Measurements from ENCODE around the gene TEX28.
"Not testable (repeated sequence)": the region's sequence is repeated elsewhere in the genome, so short reads cannot be mapped to it uniquely, and the experiment has no call there.

Gene TEX28

DNA sequence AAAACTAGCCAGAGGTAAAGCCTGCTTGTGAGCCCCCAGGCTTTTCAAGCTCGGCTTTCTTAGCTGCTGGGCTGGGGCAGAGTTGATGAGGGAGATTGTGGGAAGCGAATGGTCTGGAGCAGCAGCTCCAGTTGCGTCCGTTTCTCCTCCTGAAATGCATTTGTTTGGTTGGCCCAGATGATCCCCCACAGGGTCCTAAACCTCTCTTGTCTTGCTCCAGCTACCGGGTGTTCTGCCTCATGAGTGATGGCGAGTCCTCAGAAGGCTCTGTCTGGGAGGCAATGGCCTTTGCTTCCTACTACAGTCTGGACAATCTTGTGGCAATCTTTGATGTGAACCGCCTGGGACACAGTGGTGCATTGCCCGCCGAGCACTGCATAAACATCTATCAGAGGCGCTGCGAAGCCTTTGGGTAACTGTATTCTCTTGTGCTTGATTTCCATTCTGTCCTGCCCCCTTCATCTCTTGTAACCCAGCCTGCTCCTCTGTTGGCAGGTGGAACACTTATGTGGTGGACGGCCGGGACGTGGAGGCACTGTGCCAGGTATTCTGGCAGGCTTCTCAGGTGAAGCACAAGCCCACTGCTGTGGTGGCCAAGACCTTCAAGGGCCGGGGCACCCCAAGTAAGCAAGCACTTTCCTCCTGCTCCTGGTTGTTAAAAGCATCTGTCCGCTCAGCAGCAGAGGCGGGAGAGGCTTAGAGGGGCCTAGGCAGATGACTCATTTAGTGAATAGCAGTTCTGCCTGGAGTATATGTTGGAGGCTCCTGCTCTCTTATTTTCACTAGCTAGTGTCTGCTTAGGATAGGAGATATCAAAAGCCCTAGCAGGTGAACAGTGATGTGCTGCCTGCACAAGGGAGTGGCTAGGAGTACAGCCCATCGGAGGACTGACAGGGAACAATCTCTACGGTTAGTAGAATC is 16.0 kb upstream of the TEX28 start:
- no peak for DNase-seq

DNA sequence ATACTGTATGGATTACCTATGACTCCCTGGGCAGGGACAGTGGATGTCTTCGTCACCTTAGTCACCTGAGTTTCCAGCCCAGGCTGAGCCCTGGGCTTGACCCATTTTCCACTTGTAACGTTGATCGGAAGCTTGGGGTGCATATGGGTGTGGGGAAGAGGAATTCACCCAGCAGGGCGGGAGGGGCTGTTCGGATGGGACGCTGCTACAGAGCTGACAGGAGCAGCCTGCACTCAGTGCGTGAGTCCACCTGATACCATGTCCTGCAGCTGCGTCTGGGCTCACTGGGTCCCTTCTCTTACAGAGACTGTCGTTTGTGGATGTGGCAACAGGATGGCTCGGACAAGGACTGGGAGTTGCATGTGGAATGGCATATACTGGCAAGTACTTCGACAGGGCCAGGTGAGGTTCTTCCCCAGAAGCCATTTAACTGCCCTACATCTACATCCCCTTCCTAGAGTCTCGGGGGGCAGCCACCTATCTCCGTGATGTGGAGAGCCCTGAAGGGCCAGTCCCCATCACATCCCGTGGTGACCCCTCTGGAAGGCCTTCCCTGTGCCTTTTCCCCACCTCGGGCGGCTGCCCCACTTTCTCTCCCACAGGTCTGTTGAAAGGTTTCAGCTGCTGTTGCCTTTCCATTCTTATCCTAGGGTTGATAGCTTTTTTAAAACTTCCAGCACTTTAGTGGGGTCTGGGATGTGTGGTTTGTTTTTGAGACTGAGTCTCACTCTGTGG is 14.3 kb upstream of the TEX28 start:
- no peak for DNase-seq

DNA sequence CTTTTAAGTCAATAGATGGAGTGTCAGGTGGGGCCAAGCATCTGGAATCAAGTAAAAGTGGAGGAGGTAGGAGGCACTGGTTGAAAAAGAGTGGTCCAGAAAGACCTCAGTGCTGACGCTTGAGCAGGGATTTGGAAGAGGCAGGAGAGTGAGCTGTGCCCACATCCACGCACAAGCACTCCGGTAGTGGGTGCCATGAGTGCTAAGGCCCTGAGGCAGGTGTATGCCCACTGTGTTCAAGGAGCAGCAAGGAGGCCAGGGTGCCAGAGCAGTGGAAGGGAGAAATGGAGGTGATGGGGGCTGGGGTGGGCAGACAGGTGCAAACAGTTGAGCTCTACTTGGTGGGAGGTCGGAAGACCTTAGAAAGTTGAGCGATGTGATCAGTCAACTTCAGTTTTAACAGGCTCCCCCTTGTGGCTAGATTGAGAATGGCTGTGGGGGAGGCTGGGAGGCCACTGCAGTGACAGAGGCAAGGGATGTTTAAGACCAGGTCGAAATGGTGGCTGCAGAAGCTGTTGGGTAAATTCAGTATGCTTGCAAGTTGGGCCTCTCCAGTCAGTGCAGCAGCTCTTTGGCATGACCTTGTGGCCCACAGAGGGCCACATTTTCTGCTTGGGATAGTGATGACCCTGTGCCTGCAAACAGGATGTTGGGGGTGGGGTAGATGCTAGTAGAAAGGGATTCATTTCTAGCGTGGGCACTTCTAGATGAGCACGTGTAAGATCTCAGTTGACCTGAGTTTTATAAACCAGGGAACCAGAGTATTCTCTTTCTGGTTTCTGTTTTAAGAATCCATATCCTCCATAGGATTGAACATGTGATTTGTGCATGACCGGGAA is 13.4 kb upstream of the TEX28 start:
- peak; percentile 43 for DNase-seq

DNA sequence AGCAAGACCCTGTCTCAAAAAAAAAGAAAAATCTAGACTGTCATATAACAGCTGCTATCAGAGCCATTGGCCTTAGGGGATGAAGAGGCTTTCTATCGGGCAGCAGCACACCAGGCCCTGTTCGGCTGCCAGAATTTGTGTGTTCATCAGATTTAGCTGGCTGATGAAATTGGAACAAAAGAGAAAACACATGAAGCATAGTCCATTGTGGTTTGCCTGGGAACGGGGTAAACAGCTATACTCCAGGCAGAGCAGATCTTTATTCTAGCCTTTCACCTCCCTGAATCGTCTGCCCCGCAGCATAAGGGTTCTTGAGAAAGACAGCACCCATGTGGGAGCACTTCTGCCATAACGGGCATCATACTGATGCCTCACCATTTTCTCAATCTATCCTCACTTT is 12.3 kb upstream of the TEX28 start:
- no peak for DNase-seq

DNA sequence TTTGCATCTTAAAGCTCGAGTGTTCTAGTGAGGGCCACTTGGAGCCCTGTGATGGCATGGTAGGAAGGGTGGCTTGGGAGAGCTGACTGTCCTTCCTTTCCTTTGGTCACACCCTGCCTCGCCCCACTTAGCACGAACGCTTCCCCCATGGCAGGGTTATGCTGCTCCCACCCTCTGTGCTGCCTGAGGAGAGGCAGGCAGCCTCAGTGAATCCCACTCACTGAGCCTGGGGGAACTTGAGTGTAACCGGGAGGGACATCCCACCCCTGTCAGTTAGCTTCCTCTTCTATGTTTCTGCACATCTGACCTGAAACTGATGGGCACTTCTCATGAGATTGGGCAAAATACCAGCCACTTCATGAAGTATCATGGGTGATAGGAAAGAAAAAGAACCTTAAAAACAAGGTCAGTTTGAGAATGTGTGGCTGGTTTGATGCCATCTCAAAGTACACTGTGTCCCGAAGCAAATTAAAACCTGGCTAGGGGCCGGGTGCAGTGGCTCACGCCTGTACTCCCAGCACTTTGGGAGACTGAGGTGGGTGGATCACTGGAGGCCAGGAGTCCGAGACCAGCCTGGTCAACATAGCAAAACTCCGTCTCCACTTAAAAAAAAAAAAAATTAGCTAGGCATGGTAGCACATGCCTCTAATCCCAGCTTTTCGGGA is 10.7 kb upstream of the TEX28 start:
- DNase-seq = no peak

DNA sequence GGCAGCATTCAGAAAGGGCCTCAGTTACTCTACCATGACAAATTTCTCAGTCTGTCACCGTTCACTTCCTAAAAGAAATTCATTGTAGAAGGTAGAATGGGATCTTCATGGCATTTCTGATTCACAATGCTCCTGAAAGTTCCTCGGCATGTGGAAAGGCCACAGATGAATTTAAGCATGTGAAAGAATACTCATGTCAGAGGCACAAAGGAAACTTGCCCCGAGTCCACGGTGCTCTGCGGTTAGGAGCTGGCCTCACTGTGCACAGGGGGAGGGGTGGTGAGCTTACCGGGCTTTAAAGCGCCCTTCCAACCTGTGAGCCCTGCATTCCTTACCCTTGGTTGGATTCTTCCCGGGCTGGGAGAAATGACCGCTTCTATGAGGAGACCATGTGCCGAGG is 9.9 kb upstream of the TEX28 start:
- DNase-seq = no peak

DNA sequence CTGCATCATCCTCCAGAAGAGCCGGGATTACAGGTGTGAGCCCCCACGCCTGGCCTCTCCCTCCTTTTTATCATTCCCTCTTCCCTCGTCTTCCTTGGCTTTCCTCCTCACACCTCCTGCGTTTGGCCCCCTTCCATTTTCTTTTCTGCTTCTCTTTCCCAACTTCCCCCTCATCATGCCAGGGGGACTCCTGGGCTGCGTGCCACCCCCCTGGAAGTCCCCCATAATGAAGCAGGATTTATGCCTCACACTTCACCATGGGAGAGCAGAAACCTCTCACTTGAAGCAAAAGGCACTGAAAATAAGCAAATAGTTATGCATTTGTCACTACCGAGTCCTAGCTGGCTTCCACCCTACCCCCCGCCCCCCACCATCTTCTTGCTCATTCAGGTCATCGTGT is 8.6 kb upstream of the TEX28 start:
- no peak for DNase-seq

DNA sequence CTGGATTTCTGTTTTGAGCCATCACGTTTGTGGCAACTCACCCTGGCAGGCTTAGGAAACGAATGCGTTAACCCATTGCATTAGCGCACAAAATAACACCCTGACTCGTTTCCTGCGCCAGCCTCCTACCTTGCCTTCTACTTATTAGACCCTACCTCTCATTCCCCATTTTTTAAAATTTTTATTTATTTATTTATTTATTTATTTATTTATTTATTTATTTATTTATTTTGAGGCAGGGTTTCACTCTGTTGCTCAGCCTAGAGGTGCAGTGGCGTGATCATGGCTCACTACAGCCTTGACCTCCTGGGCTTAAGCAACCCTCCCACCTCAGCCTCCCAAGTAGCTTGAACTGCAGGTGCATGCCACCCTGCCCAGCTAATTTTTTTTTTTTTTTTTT is 8.1 kb upstream of the TEX28 start:
- not testable (repeated sequence) for DNase-seq

DNA sequence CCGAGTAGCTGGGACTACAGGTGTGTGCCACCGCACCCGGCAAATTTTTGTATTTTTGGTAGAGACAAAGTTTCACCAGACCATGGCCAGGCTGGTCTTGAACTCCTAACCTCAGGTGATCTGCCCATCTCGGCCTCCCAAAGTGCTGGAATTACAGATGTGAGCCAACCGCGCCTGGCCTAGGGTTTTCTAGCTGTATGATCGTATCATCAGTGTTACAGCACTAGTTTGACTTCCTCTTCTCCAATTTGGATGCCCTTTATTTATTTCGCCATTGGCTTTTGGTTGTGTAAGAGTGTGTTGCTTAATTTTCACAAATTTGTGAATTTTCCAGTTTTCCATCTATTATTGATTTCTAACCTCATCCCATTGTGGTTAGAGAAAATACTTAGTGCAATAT is 5.9 kb upstream of the TEX28 start:
- DNase-seq = no peak

DNA sequence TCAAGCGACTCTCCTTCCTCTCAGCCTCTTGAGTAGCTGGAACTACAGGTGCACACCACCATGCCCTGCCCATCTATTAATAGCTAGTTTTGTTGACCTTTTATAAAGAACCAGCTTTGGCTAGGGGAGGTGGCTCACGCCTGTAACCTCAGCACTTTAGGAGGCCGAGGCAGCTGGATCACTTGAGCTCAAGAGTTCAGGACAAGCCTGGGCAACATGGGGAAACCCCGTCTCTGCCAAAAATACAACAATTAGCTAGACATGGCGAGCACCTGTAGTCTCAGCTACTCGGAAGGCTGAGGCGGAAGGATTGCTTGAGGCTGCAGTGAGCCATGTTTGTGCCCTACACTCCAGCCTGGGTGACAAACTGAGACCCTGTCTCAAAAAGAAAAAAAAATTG is 3.4 kb upstream of the TEX28 start:
- no peak for DNase-seq

DNA sequence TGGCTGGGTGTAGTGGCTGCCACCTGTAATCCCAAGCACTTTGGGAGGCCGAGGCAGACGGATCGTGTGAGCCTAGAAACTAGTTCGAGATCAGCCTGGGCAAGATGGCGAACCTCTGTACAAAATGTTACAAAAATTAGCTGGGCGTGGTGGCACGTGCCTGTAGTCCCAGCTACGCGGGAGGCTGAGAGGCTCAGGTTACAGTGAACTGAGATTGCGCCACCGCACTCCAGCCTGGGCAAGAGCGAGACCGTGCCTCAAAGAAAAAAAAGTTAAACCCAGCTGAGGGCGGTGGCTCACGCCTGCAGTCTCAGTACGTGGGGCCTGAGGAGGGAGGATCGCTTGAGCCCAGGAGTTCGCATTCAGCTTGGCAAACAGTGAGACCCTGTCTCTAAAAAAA is 1.8 kb upstream of the TEX28 start:
- no peak for DNase-seq

DNA sequence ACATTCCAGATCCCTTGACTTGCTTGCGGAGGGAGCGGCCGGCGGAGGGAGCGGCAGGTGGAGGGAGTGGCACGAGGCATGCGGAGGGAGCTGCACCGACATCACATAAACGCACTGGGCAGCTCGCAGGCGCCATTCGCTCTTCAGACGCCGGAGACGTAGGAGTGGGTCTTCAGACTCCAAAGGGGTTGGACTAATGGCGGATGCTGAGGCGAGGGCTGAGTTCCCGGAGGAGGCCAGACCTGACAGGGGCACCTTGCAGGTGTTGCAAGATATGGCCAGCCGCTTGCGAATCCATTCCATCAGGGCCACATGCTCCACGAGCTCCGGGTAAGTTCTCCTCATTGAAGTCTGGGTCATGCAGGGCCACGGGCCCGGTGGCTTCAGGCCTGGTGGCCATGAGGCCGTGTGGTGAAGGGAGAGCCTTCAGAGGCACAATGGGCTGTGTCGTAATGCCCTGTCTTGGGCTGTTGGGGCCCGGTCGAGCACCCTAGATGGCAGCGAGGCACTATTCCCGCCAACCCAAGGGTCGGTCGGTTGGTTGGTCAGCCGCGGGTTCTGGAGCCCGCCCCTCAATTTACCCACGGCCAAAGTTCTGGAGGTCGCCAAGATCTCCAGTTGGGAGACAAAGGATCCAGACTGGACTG is 863 bp upstream of the TEX28 start, which contains the start of gene TKTL1:
TKTL1 (plus strand) TSS at position 132 of the 647 bp plus-strand sequence; CDS start at position 197, 65 bp downstream.
- no peak for DNase-seq

DNA sequence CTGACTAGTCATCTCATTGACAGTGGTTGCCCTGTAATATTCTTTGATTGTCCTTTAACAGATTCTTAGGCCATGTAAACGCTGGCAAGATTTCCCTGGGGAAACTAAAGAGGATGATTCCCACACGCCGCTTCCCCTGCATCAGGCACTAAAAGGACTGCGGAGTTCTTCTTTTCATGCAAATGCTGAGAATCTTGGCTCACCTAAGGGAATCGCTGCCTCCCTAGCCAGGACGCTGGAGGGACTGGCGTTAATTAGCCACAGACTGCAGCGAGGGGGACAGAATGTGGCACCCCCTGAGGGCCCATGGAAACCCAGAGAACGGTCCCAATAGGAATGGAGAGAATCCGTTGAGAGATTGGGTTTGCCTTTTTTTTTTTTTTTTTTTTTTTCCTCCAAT is 8.5 kb downstream of the TEX28 start:
- not testable (repeated sequence) for DNase-seq

DNA sequence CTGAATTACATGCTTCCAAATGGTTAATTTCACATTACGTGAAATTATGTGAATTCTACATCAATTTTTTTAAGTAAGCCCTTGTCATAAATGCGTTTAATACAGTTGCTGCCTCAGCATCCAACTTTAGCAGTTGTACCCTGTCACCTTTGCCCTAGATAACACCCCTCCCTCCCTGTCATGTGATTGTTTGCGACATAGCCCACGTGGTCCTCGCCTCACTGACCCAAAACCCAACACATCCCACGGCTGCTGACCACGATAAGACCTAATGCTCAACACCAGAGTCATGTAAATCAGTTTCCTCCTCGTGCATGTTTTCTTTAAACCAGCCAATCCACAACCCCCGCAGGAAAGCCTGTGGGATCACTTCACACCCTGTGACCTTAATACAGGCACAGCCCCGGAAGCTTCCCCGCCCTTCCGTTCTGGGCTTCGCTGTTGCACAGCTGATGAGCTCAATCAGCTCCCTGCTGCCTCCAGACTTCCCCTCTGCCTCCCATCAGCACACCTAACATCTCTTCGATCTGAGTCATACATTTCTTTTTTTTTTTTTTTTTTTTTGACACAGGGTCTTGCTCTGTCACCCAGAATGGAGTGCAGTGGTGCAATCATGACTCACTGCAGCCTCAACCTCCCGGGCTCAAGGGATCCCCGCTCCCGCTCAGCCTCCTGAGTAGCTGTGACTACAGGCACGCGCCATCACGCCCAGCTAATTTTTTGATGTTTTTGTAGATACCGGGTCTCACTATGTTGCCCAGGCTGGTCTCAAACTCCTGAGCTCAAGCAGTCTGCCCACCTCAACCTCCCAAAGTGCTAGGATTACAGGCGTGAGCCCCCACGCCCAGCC is 10.2 kb downstream of the TEX28 start:
- DNase-seq = not testable (repeated sequence)

DNA sequence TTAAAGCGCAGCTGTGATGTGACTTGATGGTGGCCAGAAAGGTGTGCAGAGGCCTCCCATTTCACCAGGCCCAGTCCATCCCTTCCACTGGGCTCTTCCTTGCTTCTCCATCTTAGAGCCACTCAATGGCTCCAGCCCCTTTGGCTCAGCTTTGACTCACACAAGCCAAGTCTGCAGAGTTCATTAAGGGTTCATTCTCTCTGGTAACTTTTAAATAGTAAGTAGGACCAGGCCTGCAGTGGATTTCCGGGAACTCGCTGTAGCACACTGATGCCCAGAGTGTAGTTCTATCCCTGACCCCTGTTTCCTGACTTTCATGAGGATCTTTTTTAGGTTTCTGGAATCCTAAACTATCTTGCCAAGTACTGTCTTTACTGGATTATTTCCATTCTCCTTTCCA is 25.7 kb downstream of the TEX28 start:
- DNase-seq = not testable (repeated sequence)

DNA sequence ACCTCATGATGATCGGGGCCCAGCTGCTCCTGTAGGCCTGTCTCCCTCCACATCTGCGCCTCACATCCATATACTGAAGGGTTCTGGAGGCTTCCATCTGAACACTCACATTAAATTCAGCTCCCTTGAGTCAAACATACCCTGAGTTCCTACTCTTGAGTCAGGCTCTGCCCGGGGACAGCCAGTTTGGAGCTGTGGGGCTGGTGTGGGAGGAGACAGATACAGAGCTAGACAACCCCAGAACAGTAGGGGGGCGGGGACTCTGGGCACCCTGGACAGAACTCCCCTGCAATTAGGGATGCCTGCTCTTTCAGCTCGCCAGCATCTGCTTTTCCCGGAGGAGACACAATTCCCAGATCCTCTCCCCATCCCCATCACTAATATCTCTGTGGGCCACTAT is 31.9 kb downstream of the TEX28 start:
- DNase-seq = not testable (repeated sequence)

DNA sequence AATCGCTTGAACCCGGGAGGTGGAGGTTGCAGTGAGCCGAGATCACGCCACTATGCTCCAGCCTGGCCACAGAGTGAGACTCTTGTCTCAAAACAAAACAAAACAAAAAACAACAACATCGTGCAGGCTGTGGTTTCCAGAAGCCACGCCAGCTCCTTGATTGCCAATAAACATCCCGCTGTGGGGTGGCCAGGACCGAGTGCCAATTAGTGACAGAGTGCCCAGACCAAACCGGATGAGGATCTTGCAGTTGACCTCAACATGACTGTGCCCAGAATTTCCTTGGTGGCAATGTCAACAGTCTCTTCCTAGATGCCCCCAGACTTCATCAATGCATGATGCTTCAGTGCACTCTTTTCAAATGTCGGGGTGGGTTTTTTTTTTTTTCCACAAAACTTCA is 36.2 kb downstream of the TEX28 start:
- DNase-seq = not testable (repeated sequence)

DNA sequence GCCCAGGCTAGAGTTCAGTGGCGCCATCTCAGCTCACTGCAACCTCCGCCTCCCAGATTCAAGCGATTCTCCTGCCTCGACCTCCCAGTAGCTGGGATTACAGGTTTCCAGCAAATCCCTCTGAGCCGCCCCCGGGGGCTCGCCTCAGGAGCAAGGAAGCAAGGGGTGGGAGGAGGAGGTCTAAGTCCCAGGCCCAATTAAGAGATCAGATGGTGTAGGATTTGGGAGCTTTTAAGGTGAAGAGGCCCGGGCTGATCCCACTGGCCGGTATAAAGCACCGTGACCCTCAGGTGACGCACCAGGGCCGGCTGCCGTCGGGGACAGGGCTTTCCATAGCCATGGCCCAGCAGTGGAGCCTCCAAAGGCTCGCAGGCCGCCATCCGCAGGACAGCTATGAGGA is 37.6 kb downstream of the TEX28 start, which contains the start of gene OPN1MW3:
OPN1MW3 (plus strand) TSS at position 301 of the 400 bp plus-strand sequence; CDS start at position 339, 38 bp downstream.
- DNase-seq = not testable (repeated sequence)

DNA sequence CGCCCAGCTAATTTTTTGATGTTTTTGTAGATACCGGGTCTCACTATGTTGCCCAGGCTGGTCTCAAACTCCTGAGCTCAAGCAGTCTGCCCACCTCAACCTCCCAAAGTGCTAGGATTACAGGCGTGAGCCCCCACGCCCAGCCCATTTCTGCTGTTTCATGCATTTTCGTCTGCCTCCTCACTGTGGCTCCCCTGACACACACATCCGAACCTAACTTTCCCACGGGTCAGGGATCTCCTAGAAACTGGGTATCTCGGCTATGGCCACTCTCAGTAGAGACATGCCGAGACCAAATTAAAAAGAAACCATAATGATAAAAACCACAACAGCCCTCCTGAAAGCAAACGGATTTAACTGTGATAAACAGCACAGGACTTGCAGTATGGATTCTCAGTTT is 46.8 kb downstream of the TEX28 start:
- DNase-seq = not testable (repeated sequence)

DNA sequence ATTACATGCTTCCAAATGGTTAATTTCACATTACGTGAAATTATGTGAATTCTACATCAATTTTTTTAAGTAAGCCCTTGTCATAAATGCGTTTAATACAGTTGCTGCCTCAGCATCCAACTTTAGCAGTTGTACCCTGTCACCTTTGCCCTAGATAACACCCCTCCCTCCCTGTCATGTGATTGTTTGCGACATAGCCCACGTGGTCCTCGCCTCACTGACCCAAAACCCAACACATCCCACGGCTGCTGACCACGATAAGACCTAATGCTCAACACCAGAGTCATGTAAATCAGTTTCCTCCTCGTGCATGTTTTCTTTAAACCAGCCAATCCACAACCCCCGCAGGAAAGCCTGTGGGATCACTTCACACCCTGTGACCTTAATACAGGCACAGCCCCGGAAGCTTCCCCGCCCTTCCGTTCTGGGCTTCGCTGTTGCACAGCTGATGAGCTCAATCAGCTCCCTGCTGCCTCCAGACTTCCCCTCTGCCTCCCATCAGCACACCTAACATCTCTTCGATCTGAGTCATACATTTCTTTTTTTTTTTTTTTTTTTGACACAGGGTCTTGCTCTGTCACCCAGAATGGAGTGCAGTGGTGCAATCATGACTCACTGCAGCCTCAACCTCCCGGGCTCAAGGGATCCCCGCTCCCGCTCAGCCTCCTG is 47.4 kb downstream of the TEX28 start:
- DNase-seq = not testable (repeated sequence)
